HCT116 (cell line): ENCODE measurements around the gene MISP. TPM values are rescaled to one million over a fixed set of nuclear protein-coding genes. Genes with fewer than 3 reads are reported as not detected.

Experiments
- ATAC-seq: fragments of 200-7000 bp; cut with Tn5 transposase; 2 replicates; pipeline ENCODE4 v1.9.1; 2020; ENCODE audit warnings: mild to moderate bottlenecking, moderate library complexity
- BruUV-seq: library from RNA; stranded (reverse); fragments of 400-500 nt; replicated peaks from 2 replicates; lab custom pipeline; 2021; lab: Mats Ljungman, UMichigan
- CTCF ChIA-PET: fragments of 300-600 bp; sonication (Branson Sonifier 250); formaldehyde crosslinking; loops from one replicate; lab custom pipeline; 2021; ENCODE audit warnings: antibody characterized with exemption; lab: Charles Lee
- POLR2A ChIA-PET: fragments of 300-600, 350-600 bp; sonication (Branson Sonifier 250); formaldehyde crosslinking; loops from one replicate; lab custom pipeline; 2021; ENCODE audit warnings: antibody characterized with exemption; lab: Charles Lee
- RAD21 ChIA-PET, 2 experiments: fragments of 300-600 bp; sonication (Branson Sonifier 250); formaldehyde crosslinking; loops; one replicate each; lab custom pipeline; 2023; ENCODE audit warnings: low total read pairs in 2 of 2; ENCODE audit not compliant: uncharacterized antibody in 2 of 2, unreplicated experiment in 2 of 2, low non-redundant PET in 1 of 2; lab: Charles Lee
- DNase-seq: peaks from one replicate; pipeline ENCODE4 v3.0.0-alpha.2; 2010; ENCODE audit warnings: low read depth, low spot score
- H2AFZ ChIP-seq: fragments of 200-600 bp; shearing (Covaris generic), sonication (generic); 2 replicates; pipeline ENCODE4 v1.6.1; 2017; ENCODE audit warnings: low read depth, mixed run types, mixed read lengths, antibody characterized with exemption, low read length; ENCODE audit not compliant: poor library complexity, severe bottlenecking
- H3K27ac ChIP-seq: 2 replicates; pipeline ENCODE4 v1.5.1; 2012; ENCODE audit warnings: low read depth, low read length
- H3K27me3 ChIP-seq: fragments of 200-600 bp; sonication (generic); 2 replicates; pipeline ENCODE4 v1.6.1; 2016; ENCODE audit warnings: mixed run types, low read length, mixed read lengths; ENCODE audit not compliant: insufficient read depth
- H3K36me3 ChIP-seq, 2 experiments: fragments of 200-500 bp in 1 of 2; fragments of 200-600 bp in 1 of 2; sonication (Bioruptor generic) in 1 of 2; sonication (generic) in 1 of 2; 2 replicates each; pipeline versions ENCODE4 v1.5.1 to v1.6.1; 2014 to 2016; ENCODE audit warnings: low read length in 2 of 2, inconsistent platforms in 1 of 2, mixed read lengths in 1 of 2, mixed run types in 1 of 2; ENCODE audit not compliant: insufficient read depth in 2 of 2, control insufficient read depth in 1 of 2
- H3K4me1 ChIP-seq, 2 experiments: fragments of 200-600 bp in 1 of 2; sonication (generic) in 1 of 2; 2 replicates each; pipeline versions ENCODE4 v1.5.1 to v1.6.1; 2012 to 2017; ENCODE audit warnings: low read length in 2 of 2, inconsistent platforms in 1 of 2, mild to moderate bottlenecking in 1 of 2, mixed read lengths in 1 of 2, mixed run types in 1 of 2, moderate library complexity in 1 of 2; ENCODE audit not compliant: insufficient read depth in 2 of 2, control insufficient read depth in 1 of 2
- H3K4me2 ChIP-seq: fragments of 200-600 bp; sonication (generic); 2 replicates; pipeline ENCODE4 v1.6.1; 2017; ENCODE audit warnings: mixed run types, low read length, mixed read lengths
- H3K4me3 ChIP-seq, 2 experiments: fragments of 200-600 bp in 1 of 2; sonication (generic) in 1 of 2; replicated peaks in 1 of 2; 2 replicates each; pipeline ENCODE4 v1.5.1; 2011 to 2016; ENCODE audit warnings: low read length in 2 of 2, control low read depth in 1 of 2, low read depth in 1 of 2, mild to moderate bottlenecking in 1 of 2, mixed read lengths in 1 of 2, mixed run types in 1 of 2
- H3K79me2 ChIP-seq: fragments of 200-600 bp; sonication (generic); 2 replicates; pipeline ENCODE4 v1.6.1; 2017; ENCODE audit warnings: mild to moderate bottlenecking, mixed run types, low read length, moderate library complexity, mixed read lengths; ENCODE audit not compliant: insufficient read depth
- H3K9ac ChIP-seq: fragments of 200-600 bp; sonication (generic); 2 replicates; pipeline ENCODE4 v1.6.1; 2016; ENCODE audit warnings: low read length, mixed read lengths
- H3K9me2 ChIP-seq: fragments of 200-600 bp; sonication (generic), shearing (Covaris generic); 2 replicates; pipeline ENCODE4 v1.6.1; 2017; ENCODE audit warnings: mixed run types, mild to moderate bottlenecking, moderate library complexity; ENCODE audit not compliant: insufficient read depth
- H3K9me3 ChIP-seq, 2 experiments: fragments of 200-500 bp in 1 of 2; fragments of 200-600 bp in 1 of 2; sonication (Bioruptor generic) in 1 of 2; sonication (generic) in 1 of 2; 2 replicates each; pipeline ENCODE4 v1.6.1; 2014 to 2017; ENCODE audit warnings: low read length in 2 of 2, mixed read lengths in 2 of 2, inconsistent platforms in 1 of 2, low read depth in 1 of 2, mild to moderate bottlenecking in 1 of 2, mixed run types in 1 of 2, moderate library complexity in 1 of 2; ENCODE audit not compliant: control insufficient read depth in 1 of 2, insufficient read depth in 1 of 2
- H4K20me1 ChIP-seq: fragments of 200-600 bp; sonication (generic), shearing (Covaris generic); 2 replicates; pipeline ENCODE4 v1.6.1; 2017; ENCODE audit warnings: mixed run types, mild to moderate bottlenecking, moderate library complexity; ENCODE audit not compliant: insufficient read depth
- EGR1 ChIP-seq: IDR thresholded peaks from 2 replicates; pipeline ENCODE4 v1.6.1; 2012; ENCODE audit warnings: low read depth
- FOSL1 ChIP-seq: IDR thresholded peaks from 2 replicates; pipeline ENCODE4 v1.6.1; 2012; ENCODE audit warnings: low read depth
- MAX ChIP-seq: IDR thresholded peaks from 2 replicates; pipeline ENCODE4 v1.6.1; 2012
- POLR2A ChIP-seq: IDR thresholded peaks from 2 replicates; pipeline ENCODE4 v1.7.0; 2011; ENCODE audit warnings: borderline replicate concordance; ENCODE audit not compliant: insufficient read depth, insufficient read length; ENCODE audit errors: extremely low read depth
- RAD21 ChIP-seq: IDR thresholded peaks from 2 replicates; pipeline ENCODE4 v1.6.1; 2012; ENCODE audit warnings: low read depth, mild to moderate bottlenecking
- REST ChIP-seq: IDR thresholded peaks from 2 replicates; pipeline ENCODE4 v1.6.1; 2012; ENCODE audit warnings: low read depth
- SIN3A ChIP-seq: IDR thresholded peaks from 2 replicates; pipeline ENCODE4 v1.6.1; 2012; ENCODE audit warnings: low read depth
- SRF ChIP-seq: IDR thresholded peaks from 2 replicates; pipeline ENCODE4 v1.6.1; 2012; ENCODE audit warnings: low read depth
- intact Hi-C: fragments of 100-400 bp; cut with micrococcal nuclease; formaldehyde crosslinking; loops from 2 replicates; pipeline ENCODE4 v1.10.0; 2022
- total RNA-seq: library from RNA; stranded (reverse); gene quantifications from one replicate; pipeline ENCODE4 v1.2.1, GENCODE V29; 2021; ENCODE audit not compliant: unreplicated experiment
- TF ChIP-seq, protein P1 (sequence below): IDR thresholded peaks from 2 replicates; pipeline ENCODE4 v1.6.1; 2012

MISP gene
- total RNA-seq, 1 experiment from 2014 or later, result 38.2 TPM

GRCh38 chr19:765179-765738 lies 14.3 kb downstream of the MISP start (continued):
- TF ChIP-seq POLR2A (no peak), SIN3A (no peak), RAD21 (no peak)

GRCh38 chr19:768424-768823 lies 17.5 kb downstream of the MISP start:
- TF ChIP-seq MAX, result no peak
- TF ChIP-seq FOSL1, result no peak
- TF ChIP-seq SRF, result no peak
- TF ChIP-seq, protein P1, sequence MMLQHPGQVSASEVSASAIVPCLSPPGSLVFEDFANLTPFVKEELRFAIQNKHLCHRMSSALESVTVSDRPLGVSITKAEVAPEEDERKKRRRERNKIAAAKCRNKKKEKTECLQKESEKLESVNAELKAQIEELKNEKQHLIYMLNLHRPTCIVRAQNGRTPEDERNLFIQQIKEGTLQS, result no peak
- TF ChIP-seq REST, result no peak
- TF ChIP-seq EGR1, result no peak
- no peak for TF ChIP-seq SIN3A
- TF ChIP-seq, all 23 proteins: peak for 0

More at GRCh38 chr19:768424-768823, 17.5 kb downstream of the MISP start:
- Histone ChIP-seq H3K36me3 (peaks cover 0 to 11% of the 10 kb centered on the region in 2 experiments; a peak in 2 of 4 replicates), H3K27ac (no peak overlapping the region), H2AFZ (no peak overlapping the region), H3K4me2 (no peak overlapping the region), H3K9ac (no peak overlapping the region), H3K9me3 (no peaks in the 10 kb centered on the region), H3K27me3 (no peaks in the 10 kb centered on the region), H3K79me2 (no peaks in the 10 kb centered on the region), H3K4me3 (no peak overlapping the region), H4K20me1 (no peaks in the 10 kb centered on the region), H3K9me2 (no peaks in the 10 kb centered on the region), H3K4me1 (peaks cover 4 to 14% of the 10 kb centered on the region in 2 experiments)
- ATAC-seq (no peak), DNase-seq (no peak)
- ChIA-PET POLR2A (interaction anchor here (0.6 kb wide), 1 partner anchor 427 kb away, joined by 3 read pairs; no protein-coding TSS in a partner anchor), CTCF (no interaction called here), RAD21 (no interaction called here)
- intact Hi-C loops, result no loop called here
- BruUV-seq, result no TSS peak
